ENCODE data around the gene ZFHX2. TPM values are rescaled to one million over a fixed set of nuclear protein-coding genes. Genes with fewer than 3 reads are reported as not detected.

The ZFHX2 gene
- total and polyA plus RNA-seq, 2 of the 13 experiments (the other 11 are each of a cell fraction or from before 2014, with no cell fraction given), result 0.17 to 0.44 TPM

GRCh38 chr14:23567186-23568020, 15.8 kb upstream of the ZFHX2 start, which contains the start of gene AP1G2 (continued):
- TF ChIP-seq E2F5 (CRISPR knock-in tag; conservative IDR thresholded peaks at IDR 0.05) (peak; percentile 78; the same call in 1 of the 2 replicates), ZKSCAN1 (IDR thresholded peaks at IDR 0.05; ENCODE audit: low read length) (no peak), SP1 (IDR thresholded peaks at IDR 0.05) (no peak), SP1 (CRISPR knock-in tag; IDR thresholded peaks at IDR 0.05) (peak; percentile 91), HNRNPUL1 (IDR thresholded peaks at IDR 0.05; ENCODE audit: low read depth, low read length) (no peak), ZNF713 (CRISPR knock-in tag; IDR thresholded peaks at IDR 0.05) (peak; percentile 99; the same call in 1 of the 2 replicates), NFIC (IDR thresholded peaks at IDR 0.05; ENCODE audit: low read length) (no peak), LCORL (IDR thresholded peaks at IDR 0.05) (0 out of 2 replicates have a peak, but pooled peaks have one; percentile 43), LCORL (CRISPR knock-in tag; IDR thresholded peaks at IDR 0.05) (peak; percentile 88), KLF11 (CRISPR knock-in tag; IDR thresholded peaks at IDR 0.05) (peak; percentile 43; the same call in 1 of the 2 replicates), KDM3A (CRISPR knock-in tag; IDR thresholded peaks at IDR 0.05; ENCODE audit: low read depth) (peak; percentile 94), IRX3 (CRISPR knock-in tag; IDR thresholded peaks at IDR 0.05; ENCODE audit: borderline replicate concordance, low read depth) (no peak; the same call in 1 of the 2 replicates), AGO2 (optimal IDR thresholded peaks at IDR 0.05; ENCODE audit: low read depth, low read length) (peak; percentile 92), ZBTB42 (CRISPR knock-in tag; IDR thresholded peaks at IDR 0.05) (peak; percentile 70; the same call in 1 of the 2 replicates), ZNF781 (CRISPR knock-in tag; IDR thresholded peaks at IDR 0.05; ENCODE audit: borderline replicate concordance, not compliant biosample characterization) (peak; percentile 95), ZNF343 (CRISPR knock-in tag; IDR thresholded peaks at IDR 0.05) (peak; percentile 94), ZNF672 (CRISPR knock-in tag; IDR thresholded peaks at IDR 0.05) (no peak), TFDP2 (CRISPR knock-in tag; IDR thresholded peaks at IDR 0.05) (0 out of 2 replicates have a peak, but pooled peaks have one; percentile 68), XBP1 (CRISPR knock-in tag; IDR thresholded peaks at IDR 0.05) (no peak), ZBTB49 (CRISPR knock-in tag; IDR thresholded peaks at IDR 0.05; ENCODE audit: borderline replicate concordance) (peak; percentile 52; the same call in 1 of the 2 replicates), PAWR (CRISPR knock-in tag; IDR thresholded peaks at IDR 0.05; ENCODE audit: borderline replicate concordance) (no peak; the same call in none of the 2 replicates), ZNF280B (CRISPR knock-in tag; IDR thresholded peaks at IDR 0.05; ENCODE audit: borderline replicate concordance) (peak; percentile 74), MTA1 (CRISPR knock-in tag; IDR thresholded peaks at IDR 0.05; ENCODE audit: borderline replicate concordance) (no peak), IKZF1 (IDR thresholded peaks at IDR 0.05) (no peak), ZNF724P (CRISPR knock-in tag; IDR thresholded peaks at IDR 0.05; ENCODE audit: borderline replicate concordance) (peak; percentile 73; the same call in 1 of the 2 replicates)

Measured in HepG2 (cell line).